HG02970 (cell line): ENCODE measurements around the gene COX5B.

Source experiments
- ATAC-seq: cut with Tn5 transposase; IDR thresholded peaks from one replicate; pipeline ENCODE4 v1.9.1; 2021; ENCODE audit warnings: mild to moderate bottlenecking, moderate library complexity, moderate number of reproducible peaks; ENCODE audit not compliant: unreplicated experiment, low FRiP score

The COX5B gene

DNA sequence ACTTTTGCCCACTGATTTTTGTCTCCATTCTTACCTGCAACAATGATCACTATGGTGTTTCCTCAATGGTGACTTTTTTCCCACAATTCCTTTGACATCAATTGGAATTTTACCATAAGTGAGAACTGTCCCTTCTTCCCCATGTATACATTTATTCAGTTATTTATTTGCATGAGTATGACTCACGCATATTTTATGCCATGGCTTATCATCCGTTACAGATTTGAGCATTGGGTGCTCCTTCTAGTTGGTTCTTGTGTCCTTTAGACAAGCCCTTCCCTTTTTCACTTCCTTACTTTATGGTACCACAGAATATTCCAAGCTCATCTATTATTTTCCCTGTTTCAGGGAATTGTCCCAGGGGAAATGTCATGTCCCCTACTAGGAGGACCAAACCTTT is 7.6 kb downstream of the COX5B start:
- ATAC-seq: no peak

DNA sequence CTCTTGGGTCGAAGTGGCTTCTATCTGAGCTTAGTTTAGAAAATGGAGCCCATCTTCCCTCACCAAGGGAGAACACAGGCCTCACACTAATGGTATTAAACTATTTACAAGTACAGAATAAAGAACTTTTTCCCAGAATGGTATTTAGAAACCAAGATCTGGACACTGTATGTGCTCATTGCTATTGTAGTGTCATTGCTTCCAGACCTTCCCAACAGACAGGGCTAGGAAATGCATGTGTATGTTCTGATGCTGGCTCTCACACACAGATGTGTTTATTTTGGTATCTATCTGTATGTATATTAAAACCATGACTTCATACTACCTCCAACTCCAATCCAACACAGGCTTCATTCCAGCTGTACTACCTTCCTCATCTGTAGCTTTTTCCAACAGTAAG is 8.0 kb downstream of the COX5B start:
- ATAC-seq: no peak

DNA sequence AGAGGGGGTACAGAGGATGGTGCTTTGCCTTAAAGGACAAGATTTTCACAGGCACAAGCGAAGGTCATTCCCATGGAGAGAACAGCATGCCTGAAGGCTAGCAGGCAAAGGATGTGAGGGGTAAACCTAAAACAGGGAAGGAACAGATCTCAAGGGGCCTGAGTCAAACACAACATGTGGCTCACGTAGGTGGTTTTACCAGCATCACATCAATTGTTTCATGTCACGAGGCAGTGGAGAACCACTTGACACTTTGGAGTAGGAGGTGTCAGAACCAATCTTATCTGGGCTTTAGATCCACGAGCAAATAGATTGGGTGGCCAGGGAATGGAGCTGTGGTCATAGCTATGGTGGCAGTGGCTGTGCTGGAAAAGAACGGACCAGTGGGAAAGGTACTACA is 8.4 kb downstream of the COX5B start:
- ATAC-seq: no peak

DNA sequence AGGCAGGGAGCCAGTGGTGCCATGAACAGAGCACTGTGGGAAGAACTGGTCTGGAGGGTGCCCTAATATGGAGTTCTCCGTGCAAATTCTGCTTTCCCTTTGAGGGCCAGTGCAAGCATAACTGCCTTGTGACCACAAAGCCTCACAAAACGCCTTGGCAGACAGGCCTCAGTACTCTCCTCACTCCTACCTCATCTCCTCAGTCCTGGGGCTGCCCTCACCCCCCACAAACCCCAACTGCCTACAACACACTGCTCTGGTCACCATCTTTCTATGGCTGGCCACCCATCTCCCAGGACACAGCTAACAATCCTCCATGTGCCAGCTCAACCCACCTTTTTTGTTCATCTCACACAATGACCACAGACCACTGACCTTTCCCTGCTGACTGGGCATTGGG is 8.9 kb downstream of the COX5B start:
- no peak for ATAC-seq

DNA sequence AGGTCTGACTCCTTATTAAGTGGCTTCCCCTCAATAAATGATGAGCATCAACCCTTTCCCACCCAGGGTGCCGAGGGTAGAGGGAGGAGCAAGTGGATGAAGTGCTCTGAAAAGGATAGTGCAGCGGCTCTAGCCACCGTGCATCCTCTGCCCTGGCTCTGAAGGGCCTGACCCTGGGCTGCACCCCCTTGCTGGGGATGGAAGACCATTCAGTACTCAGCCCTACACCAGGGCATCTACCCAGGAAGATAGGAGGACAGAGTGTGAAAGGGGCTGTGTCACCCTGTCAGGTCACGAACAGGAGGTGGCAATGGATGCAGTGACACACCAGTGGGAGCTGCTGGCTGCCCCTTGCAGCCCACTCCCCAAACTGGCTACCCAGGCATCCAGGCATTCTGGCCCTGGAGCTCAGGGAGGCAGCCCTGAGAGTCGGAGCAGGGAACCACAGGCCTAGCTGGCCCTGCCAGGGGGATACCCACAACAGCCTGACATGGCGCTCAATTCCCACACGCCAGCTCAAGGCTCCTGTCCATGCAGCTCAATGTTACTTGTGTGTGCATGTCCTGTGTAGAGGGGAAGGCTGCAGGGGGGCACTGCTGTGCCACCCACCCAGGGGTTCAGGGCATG is 10.4 kb downstream of the COX5B start:
- ATAC-seq: no peak

DNA sequence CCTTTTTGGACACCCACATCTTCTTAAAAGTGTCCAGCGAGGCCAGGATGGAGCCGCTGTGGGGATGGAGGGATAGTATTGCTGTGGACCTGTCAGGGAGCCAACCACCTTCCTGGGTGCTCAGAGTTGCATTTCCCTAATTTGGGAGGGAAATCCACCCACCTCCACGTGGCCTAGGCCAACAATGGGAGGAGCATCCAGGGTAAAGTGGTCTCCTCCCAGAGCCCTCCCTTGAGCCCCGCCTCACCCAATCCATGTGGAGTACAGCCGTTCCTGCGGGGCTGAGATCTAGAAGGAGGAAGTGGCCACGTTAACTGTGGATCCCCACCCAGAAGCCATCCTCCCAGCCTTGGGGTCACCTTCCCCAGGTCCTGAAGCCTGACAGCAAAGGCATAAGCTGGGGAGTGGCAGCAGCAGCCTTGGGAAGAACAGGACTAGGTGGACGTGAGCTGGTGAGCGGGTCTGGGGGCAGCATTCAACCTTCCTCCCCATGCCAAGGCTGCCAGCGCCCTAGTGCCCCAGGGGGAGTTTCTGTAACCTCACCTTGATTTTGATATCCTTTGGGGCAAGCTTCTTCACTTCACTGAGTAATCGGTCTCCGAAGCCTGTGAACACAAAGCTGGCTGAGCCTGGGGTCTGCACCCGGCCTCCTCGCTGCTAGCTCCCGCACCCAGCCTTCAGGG is 11.2 kb downstream of the COX5B start:
- ATAC-seq: no peak

DNA sequence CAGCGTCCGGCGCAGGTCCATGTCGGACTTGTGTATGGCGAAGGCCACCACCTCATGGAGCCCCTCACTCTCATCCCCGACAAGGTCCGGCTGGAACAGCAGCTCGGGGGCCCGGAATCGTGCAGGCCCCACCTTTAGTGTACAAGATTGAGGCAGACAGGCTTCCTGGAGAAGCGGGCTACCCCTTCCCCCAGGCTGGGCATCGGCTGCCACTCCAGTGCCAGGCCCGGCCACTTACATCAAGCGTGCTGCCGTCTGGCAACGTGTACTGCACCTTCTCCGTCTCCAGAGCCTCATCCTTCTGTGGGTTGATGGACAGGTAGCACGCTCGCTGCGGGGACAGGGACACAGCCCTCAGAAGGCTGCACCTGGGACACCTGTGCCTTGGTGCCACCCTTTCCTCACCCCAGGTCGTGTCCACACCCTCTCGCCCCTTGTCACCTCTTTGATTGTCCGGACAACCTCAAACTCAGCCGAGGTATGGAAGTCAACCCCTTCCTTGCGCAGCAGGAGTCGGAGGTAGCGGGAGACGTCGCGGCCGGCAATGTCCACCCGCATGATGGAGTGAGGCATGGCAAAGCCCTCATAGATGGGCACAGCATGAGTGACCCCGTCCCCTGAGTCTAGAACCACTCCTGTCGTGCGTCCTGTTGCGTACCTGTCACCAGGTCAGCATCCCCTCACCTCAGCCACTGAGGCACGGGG is 12.3 kb downstream of the COX5B start:
- ATAC-seq: no peak

DNA sequence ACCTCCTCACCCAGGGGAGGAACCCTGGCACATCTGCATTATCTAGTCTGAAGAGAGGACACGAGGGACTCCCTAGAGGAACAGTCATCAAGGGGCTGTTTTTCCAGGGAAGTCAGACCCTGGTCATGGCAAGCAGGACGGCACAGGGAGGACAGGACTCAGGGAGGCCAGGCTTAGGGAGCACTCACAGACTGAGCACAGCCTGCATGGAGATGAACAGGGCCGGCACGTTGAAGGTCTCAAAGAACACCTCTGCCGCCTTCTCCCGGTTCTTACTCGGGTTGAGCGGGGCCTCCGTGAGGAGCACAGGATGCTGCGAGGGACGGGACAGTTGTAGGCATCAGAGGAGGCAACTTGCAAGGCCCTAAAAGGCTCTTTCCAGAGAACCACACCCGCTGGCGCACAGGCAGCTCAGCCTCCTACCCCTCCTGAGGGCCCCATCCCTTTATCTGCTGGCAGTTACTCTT is 12.9 kb downstream of the COX5B start:
- ATAC-seq: no peak

DNA sequence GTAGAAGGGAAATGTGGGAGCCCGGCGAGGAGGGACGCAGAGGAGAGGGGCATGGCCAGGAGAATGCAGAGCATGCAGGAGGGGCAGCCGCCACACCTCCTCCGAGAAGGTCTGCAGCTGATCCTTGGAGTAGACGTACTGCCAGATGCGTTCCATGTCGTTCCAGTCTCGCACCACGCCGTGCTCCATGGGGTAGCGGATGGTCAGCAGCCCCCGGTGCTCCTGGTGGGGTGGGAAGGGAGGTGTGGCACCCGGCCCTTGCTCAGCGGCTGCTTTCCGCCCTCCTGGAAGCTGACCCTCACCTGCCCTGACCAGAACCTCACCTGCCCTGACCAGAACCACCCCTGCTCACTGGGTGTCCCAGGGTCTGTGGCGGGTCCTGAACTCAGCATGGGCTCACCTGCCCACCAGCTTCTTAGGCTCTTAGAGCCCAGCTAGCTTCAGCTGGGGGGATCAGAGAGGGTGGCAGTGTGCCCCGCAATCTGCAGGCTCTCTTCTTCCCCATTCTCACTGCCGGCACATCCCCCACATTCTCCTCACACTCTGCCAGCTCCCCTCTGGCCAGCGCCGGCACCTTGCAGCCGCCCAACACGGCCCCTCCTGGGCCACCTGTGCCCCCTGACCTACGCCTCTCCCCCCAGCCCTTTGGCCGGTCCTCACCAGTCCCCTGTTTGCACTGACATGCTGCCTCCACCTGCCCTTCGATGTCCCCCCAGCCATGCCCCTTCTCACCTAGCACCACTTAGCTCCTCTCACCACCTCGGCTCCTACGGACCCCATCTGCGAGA is 13.6 kb downstream of the COX5B start:
- ATAC-seq: no peak

DNA sequence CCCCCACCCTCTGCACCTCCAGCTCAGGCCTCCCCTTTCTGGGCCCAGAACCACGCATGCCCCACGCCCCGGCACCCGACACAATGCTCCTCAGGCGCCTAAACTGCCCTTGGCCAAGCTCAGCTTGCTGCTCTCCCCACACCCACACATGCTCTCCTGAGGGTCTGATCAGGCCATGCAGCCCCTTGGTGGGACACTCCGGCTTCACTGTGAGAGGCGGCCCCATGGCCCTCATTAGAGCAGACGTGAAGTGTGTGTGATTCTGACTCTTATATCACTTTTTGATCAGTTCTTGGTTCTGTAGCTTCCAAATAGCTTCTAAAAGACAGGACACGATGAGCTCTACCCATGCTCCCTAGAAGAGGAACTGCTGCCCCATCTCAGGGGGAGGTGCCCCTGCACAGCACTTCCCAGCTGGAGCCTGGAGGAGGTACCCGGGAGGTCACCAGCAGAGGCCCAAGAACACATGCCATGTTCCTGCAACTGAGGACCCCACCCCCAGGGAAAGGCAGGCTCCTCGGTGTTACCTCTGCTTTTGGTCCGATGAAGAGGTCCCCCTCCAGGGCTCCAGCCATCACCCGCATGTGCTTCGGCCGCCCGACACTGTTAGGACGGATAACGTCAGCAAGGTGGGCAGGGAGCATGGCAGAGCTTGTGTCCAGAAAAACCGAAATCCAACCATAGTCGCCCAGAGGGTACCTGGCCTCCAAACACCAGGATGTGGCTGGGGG is 14.3 kb downstream of the COX5B start:
- no peak for ATAC-seq

DNA sequence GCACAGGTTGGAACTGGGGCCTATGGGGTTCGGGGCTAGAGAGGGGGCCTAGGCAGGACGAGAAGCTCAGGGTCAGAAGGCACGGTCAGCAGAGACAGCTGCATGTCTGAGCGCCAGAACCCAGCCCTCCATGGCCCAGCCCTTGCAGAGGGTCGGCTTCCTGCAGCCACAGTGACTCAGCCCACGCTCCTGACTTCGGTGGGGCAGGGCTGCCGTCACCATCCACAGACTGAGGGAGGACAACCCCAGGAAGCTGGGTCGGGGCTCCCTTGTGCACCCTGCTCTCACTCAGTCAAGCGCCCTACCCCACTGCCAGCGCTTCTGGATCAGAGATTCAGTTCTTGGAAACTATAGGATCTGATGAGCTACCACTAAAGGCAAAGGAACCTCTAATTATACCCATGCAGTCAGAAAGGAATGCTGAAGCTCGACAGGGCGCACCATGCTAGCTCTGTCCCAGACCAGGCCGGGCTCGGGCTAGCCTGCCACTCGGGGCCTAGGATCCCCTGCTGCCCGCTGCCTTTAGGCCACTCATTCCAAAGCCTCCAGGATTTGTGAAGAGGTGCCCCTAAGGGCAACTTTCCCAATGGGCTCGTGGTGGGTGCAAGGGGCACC is 15.0 kb downstream of the COX5B start:
- ATAC-seq: no peak

DNA sequence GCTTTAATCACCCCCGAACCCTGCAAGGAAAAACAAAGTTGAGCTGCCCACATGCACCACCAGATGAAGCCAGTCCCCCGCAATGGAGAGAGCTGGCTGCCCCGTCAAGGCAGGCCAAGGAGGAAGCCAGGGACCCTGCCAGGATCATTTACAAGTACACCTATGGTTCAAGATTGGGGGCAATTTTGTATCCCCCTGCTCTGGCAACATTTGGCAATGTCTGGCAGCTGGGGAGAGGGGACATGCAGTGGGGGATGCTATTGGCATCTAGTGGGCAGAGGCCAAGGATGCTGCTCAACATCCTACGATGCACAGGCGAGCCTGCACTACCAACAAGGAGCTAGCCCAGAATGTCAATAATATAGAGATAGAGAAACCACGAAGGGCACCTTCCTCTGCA is 16.1 kb downstream of the COX5B start:
- no peak for ATAC-seq

DNA sequence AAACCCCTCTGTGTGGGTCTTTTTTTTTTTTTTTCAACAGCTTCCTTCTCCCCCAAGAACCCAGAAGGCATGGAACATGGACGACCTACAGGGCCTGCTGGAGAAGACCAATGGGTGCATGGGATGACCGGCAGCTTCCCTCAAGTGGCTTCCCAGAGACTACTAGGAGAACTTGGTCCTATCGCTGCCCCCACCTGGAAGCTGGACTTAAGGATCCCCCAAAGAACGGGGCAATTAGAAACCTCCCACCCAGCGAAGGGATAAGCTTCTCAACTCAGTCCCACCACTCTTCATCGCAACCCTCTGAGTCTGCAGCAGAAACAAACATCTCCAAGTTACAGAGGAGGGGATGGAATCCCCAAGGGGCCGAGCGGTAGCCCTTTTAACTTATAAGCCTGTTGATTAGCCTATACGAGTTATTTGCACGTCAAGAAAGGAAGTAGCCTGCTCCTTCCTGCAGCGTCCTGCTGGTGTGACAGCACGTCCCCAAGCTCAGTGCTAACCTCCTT is 16.6 kb downstream of the COX5B start:
- no peak for ATAC-seq

DNA sequence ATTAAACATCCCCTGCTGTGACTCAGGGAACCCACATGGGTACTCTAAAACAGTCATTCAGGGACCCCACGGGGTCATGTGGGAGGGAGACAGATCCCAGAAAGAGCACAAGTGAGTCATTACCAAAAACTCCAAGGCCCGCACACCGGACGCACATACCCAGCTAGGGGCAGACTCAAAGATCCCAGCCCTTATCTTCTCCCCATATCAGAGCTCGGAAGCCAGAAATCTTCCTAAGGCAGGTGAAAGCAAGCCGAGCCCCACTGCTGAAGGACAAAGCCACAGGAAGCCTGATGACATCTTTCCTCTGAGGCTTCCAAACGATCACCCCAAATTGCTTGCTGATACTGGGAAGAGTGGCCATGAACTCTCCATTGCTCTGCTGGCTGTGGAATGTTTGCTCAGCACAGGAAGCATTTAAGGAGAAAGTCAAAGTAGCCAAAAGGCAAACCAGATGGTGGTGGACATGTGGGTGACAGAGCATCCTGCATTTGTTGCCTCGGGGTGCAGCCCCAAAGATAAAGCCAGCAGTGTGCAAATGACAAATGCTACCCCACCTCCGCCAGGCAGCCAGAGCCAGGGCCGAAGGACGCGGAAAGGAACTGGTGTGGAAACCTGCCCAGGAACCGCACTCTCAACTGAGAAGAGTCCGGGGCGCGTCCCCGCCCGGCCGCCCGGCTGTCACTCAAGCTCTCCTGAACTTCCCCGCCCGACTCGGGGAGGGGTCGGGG is 17.2 kb downstream of the COX5B start:
- ATAC-seq: peak; percentile 44

DNA sequence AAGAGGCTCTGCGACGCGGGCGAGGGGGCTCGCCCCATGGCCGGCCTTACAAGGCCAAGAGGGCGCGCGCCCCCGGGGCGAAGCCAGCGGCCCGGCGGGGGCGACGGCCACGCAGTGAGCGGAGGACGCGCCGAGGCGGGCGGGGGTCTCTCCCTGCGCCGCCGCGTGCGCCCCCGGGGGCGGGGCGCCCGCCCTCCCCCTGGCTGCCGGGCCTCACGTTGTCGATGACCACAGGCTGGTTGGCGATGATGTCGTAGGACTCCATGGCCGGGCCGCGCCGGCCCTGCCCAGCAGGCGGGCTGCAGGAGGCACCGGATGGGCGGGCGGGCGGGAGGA is 17.7 kb downstream of the COX5B start:
- ATAC-seq: no peak

DNA sequence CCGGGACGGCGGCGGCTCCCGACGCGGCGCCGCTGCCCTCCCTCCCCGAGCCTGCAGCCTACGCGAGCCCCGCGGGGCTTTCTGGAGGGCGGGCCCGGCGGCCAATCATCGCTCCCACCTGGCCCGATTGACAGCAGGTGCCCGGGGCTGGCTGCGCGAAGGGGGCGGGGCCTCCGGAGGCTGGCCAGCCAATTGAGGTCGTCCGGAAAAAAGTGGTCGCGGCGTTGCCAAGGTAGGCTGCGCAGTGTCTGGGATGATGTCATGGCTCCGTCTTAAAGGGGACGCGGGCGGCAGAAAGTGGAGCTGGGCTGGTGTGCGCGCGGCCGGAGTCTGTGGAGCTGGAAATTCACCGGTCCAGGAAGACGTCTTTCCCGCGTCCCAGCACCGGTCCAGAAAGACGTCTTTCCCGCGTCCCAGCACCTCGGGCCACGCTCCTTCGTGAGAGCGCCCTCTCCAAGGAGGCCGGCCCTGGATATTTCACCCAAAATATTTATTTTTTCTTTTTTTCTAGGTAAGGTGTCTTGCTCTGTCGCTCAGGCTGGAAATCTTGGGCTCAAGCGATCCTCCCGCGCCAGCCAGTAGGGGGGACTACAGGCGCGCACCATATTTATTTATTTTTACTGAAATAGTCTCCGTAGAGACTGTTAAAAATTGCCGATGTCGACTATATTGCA is 18.2 kb downstream of the COX5B start, which contains the start of gene ACTR1B:
Gene ACTR1B (minus strand): TSS at position 83 of the 674 bp plus-strand sequence. CDS start 154 bp downstream, outside the sequence.
- peak; percentile 85 for ATAC-seq

DNA sequence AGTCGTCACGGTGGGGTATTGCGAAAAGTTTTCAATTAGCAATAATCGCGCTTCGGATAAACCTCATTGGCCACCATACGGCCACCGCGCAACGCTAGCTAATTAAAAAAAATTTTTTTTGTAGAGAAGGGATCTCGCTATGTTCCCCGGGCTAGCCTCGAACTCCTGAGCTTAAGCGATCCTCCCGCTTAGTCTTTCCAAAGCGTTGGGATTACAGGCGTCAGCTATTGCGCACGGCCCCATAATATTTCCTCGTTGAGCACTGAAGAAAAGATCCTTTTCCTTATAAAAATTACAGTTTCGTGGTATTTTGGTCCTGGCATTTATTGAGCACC is 18.7 kb downstream of the COX5B start:
- ATAC-seq: no peak

DNA sequence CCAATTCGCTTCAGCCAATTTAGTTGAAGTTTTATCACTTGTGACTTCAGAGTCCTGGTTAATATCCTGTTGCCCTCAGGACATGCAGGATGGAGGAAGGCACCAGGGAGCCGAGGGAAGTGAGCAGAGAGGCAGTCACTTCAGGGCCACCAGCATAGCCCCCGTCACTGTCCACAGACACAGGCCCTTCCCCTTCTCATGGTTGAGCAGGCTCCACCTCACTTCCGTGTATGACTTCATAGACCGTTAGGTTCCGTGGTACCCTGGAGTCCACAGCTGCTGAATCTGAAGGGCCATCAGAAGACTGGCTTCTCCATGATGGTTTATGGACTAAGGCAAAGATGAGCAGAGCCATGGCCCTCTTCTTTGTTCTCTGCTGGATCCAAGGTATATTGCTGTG is 23.6 kb downstream of the COX5B start, which contains the start of gene C2orf92:
Gene C2orf92 (plus strand): TSS at position 266 of the 400 bp plus-strand sequence. CDS start 76 bp downstream, at position 342.
- ATAC-seq: no peak
